Endothelial cell of umbilical vein (primary cell): ENCODE measurements around the gene SCN4A. TPM values are rescaled to one million over a fixed set of nuclear protein-coding genes. Genes with fewer than 3 reads are reported as not detected.

Source experiments
- BruUV-seq: library from RNA; stranded (reverse); fragments of 400-500 nt; replicated peaks from 2 replicates; lab custom pipeline; 2021; lab: Mats Ljungman, UMichigan
- CTCF ChIA-PET: fragments of 300-600, 350-600 bp; sonication (Branson Sonifier 250); formaldehyde crosslinking; loops from one replicate; lab custom pipeline; 2021; ENCODE audit warnings: antibody characterized with exemption, inconsistent platforms; lab: Charles Lee
- POLR2A ChIA-PET: fragments of 300-600, 350-600 bp; sonication (Branson Sonifier 250); formaldehyde crosslinking; loops from one replicate; lab custom pipeline; 2021; ENCODE audit warnings: antibody characterized with exemption, inconsistent platforms; lab: Charles Lee
- DNase-seq: peaks from one replicate; pipeline ENCODE4 v3.0.0-alpha.2; 2011; ENCODE audit warnings: low read depth, low spot score
- FAIRE-seq: peaks from 2 replicates; lab custom pipeline; 2011; peaks lifted over from hg19 to GRCh38; lab: Jason Lieb, UNC
- H2AFZ ChIP-seq: 2 replicates; pipeline ENCODE4 v1.6.0; 2012; ENCODE audit warnings: low read depth, low read length, control low read depth, inconsistent platforms
- H3K27ac ChIP-seq: 2 replicates; pipeline ENCODE4 v1.5.1; 2011; ENCODE audit warnings: low read depth, mild to moderate bottlenecking, control low read depth, low read length, moderate library complexity; ENCODE audit not compliant: insufficient read depth
- H3K27me3 ChIP-seq, 2 experiments: 2 replicates each; pipeline versions ENCODE4 v1.6.0 to v1.6.1; 2011; ENCODE audit warnings: low read length in 2 of 2, mixed read lengths in 1 of 2; ENCODE audit not compliant: control insufficient read depth in 2 of 2, insufficient read depth in 2 of 2
- H3K36me3 ChIP-seq, 2 experiments: 2 replicates in 1 of 2; 3 replicates in 1 of 2; pipeline ENCODE4 v1.5.1; 2011; ENCODE audit warnings: low read length in 2 of 2, mild to moderate bottlenecking in 1 of 2, moderate library complexity in 1 of 2; ENCODE audit not compliant: control insufficient read depth in 2 of 2, insufficient read depth in 2 of 2; ENCODE audit errors: extremely low read depth in 1 of 2
- H3K4me1 ChIP-seq: 3 replicates; pipeline ENCODE4 v1.5.1; 2011; ENCODE audit warnings: mild to moderate bottlenecking, low read length; ENCODE audit not compliant: control insufficient read depth, insufficient read depth; ENCODE audit errors: extremely low read depth
- H3K4me2 ChIP-seq: 2 replicates; pipeline ENCODE4 v1.6.1; 2011; ENCODE audit warnings: low read length, control low read depth, mixed read lengths; ENCODE audit not compliant: insufficient read depth
- H3K4me3 ChIP-seq, 3 experiments: fragments of 200-600 bp in 1 of 3; sonication (generic), shearing (Covaris generic) in 1 of 3; replicated peaks in 1 of 3; 2 replicates each; pipeline ENCODE4 v1.5.1; 2011 to 2016; ENCODE audit warnings: control low read depth in 3 of 3, low read length in 3 of 3, mild to moderate bottlenecking in 2 of 3, inconsistent platforms in 1 of 3, low read depth in 1 of 3, moderate library complexity in 1 of 3; ENCODE audit not compliant: insufficient read depth in 1 of 3
- H3K79me2 ChIP-seq: 2 replicates; pipeline ENCODE4 v1.6.0; 2012; ENCODE audit warnings: low read length, inconsistent platforms; ENCODE audit not compliant: control insufficient read depth, insufficient read depth
- H3K9ac ChIP-seq: replicated peaks from 2 replicates; pipeline ENCODE3; 2011; ENCODE audit warnings: low read length, control low read depth; ENCODE audit not compliant: insufficient read depth; ENCODE audit errors: extremely low read depth
- H3K9me1 ChIP-seq: replicated peaks from 3 replicates; pipeline ENCODE4 v1.6.0; 2011; ENCODE audit warnings: mild to moderate bottlenecking, low read length; ENCODE audit not compliant: control insufficient read depth, insufficient read depth; ENCODE audit errors: extremely low read depth
- H3K9me3 ChIP-seq: replicated peaks from 2 replicates; pipeline ENCODE4 v1.5.1; 2012; ENCODE audit warnings: low read length, inconsistent platforms; ENCODE audit not compliant: control insufficient read depth, insufficient read depth
- H4K20me1 ChIP-seq: replicated peaks from 2 replicates; pipeline ENCODE3; 2011; ENCODE audit warnings: mild to moderate bottlenecking, low read length; ENCODE audit not compliant: control insufficient read depth, insufficient read depth; ENCODE audit errors: extremely low read depth
- CTCF ChIP-seq, 2 donors: IDR thresholded peaks; 1 replicate in 1 of 2; 2 replicates in 1 of 2; pipeline ENCODE4 v1.5.1; 2011; ENCODE audit warnings: low read length in 2 of 2, mild to moderate bottlenecking in 2 of 2, moderate library complexity in 2 of 2, control low read depth in 1 of 2, inconsistent platforms in 1 of 2, low read depth in 1 of 2; ENCODE audit not compliant: insufficient read depth in 1 of 2; ENCODE audit errors: extremely low read depth in 1 of 2
- EZH2 ChIP-seq: IDR thresholded peaks from 2 replicates; pipeline ENCODE4 v1.6.1; 2012; ENCODE audit warnings: borderline replicate concordance, low read depth, mild to moderate bottlenecking, moderate library complexity, low read length, inconsistent platforms; ENCODE audit not compliant: severe bottlenecking
- FOS ChIP-seq: IDR thresholded peaks from 2 replicates; pipeline ENCODE4 v1.6.1; 2011; ENCODE audit warnings: mild to moderate bottlenecking, low read length, moderate library complexity, borderline replicate concordance; ENCODE audit not compliant: insufficient read depth
- GATA2 ChIP-seq: IDR thresholded peaks from 2 replicates; pipeline ENCODE4 v1.7.0; 2011; ENCODE audit warnings: low read depth, mild to moderate bottlenecking, moderate library complexity, mixed read lengths, low read length; ENCODE audit not compliant: insufficient read length, insufficient read depth
- JUN ChIP-seq: IDR thresholded peaks from 2 replicates; pipeline ENCODE4 v1.6.1; 2011; ENCODE audit warnings: borderline replicate concordance, low read depth; ENCODE audit not compliant: insufficient read length, insufficient read depth
- MYC ChIP-seq: IDR thresholded peaks from one replicate; pipeline ENCODE4 v1.6.1; 2011; ENCODE audit warnings: mild to moderate bottlenecking, low read depth, low read length
- POLR2A ChIP-seq: IDR thresholded peaks from 2 replicates; pipeline ENCODE4 v1.6.1; 2012; ENCODE audit warnings: low read depth, mild to moderate bottlenecking, control low read depth, low read length
- POLR2AphosphoS5 ChIP-seq: IDR thresholded peaks from 2 replicates; pipeline ENCODE4 v1.6.1; 2012; ENCODE audit warnings: low read depth, mild to moderate bottlenecking, control low read depth, low read length, moderate library complexity; ENCODE audit not compliant: insufficient read depth
- dilution Hi-C: fragments of 300-500 bp; cut with MboI; formaldehyde crosslinking; loops from one replicate; pipeline ENCODE4 v1.15.0; 2019; ENCODE audit warnings: low sequenced_read_pairs; ENCODE audit not compliant: extremely low pct_ligation_motif_present
- intact Hi-C: fragments of 100-400 bp; cut with micrococcal nuclease; formaldehyde crosslinking; loops from one replicate; pipeline ENCODE4 v1.10.0; 2022
- polyA plus RNA-seq, 4 experiments: library from polyadenylated mRNA; depleted of rRNA in 3 of 4; stranded (reverse) in 3 of 4; unstranded in 1 of 4; fragments of >200 nt; gene quantifications; 2 replicates each; pipeline versions ENCODE4 v1.2.1 to v1.2.3, GENCODE V29; 2011 to 2012; ENCODE audit warnings: missing spikeins in 1 of 4
- total RNA-seq: library from RNA; stranded (reverse); gene quantifications from 2 replicates; pipeline ENCODE4 v1.2.3, GENCODE V29; 2021
- TF ChIP-seq, protein P1 (sequence below): IDR thresholded peaks from 2 replicates; pipeline ENCODE4 v1.6.1; 2011; ENCODE audit not compliant: insufficient read depth, insufficient read length

The SCN4A gene
- total and polyA plus RNA-seq, 2 donors (not counting 3 experiments of a cell fraction or from before 2014, with no cell fraction given): 0.01 to 0.40 TPM

GRCh38 chr17:63987221-63988126 is 14.8 kb upstream of the SCN4A start:
- peaks cover 21% of the 10 kb centered on the region for H3K4me1 ChIP-seq
- POLR2A ChIA-PET: no interaction called here
- no peak overlapping the region for H3K4me3 ChIP-seq
- H2AFZ ChIP-seq: no peak overlapping the region
- no peak for TF ChIP-seq POLR2A
- H3K9me1 ChIP-seq: no peaks in the 10 kb centered on the region
- no peak overlapping the region for H3K9ac ChIP-seq
- H3K36me3 ChIP-seq: no peaks in the 10 kb centered on the region
- DNase-seq: no peak
- dilution Hi-C loops (no loop called here), intact Hi-C loops (no loop called here)
- H3K4me2 ChIP-seq: no peak overlapping the region
- H3K9me3 ChIP-seq: no peaks in the 10 kb centered on the region
- no peak overlapping the region for H3K27ac ChIP-seq
- H3K27me3 ChIP-seq: peaks cover 2 to 4% of the 10 kb centered on the region in 2 experiments
- BruUV-seq: no TSS peak
- CTCF ChIA-PET: interaction anchor here (1.3 to 12.0 kb wide), 8 partner anchors 13 to 146 kb away, joined by 3 to 183 read pairs (median 6); partner anchors contain the start of gene GH1
- no peak for FAIRE-seq
- no peaks in the 10 kb centered on the region for H3K79me2 ChIP-seq
- no peaks in the 10 kb centered on the region for H4K20me1 ChIP-seq

DNA sequence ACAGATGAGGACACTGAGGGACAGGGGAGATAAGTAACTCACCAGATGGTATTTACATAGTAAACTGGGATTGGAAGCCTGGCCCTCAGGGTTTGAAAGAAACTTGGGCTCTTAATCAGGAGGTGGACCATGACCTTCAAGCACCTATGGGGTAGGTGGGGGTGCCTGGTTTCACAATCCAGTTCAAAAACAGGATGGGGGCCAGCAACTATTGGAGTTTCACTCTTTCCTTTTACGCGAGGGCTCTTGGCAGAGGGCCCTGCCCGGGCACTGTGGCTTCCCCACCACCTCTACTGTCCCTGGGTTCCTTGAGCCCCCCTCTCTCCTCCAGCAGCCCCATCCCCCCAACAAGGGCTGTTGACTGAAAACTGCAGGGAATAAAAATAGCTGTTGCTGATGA is 14.1 kb upstream of the SCN4A start:
- H3K36me3 ChIP-seq: no peaks in the 10 kb centered on the region
- H3K4me3 ChIP-seq: no peak overlapping the region
- peaks cover 2% of the 10 kb centered on the region for H3K9me3 ChIP-seq
- no peak overlapping the region for H3K4me2 ChIP-seq
- H3K9me1 ChIP-seq: no peaks in the 10 kb centered on the region
- no peak overlapping the region for H3K27ac ChIP-seq
- peaks cover under 1 to 4% of the 10 kb centered on the region in 2 experiments for H3K27me3 ChIP-seq
- dilution Hi-C loops (no loop called here), intact Hi-C loops (no loop called here)
- H4K20me1 ChIP-seq: no peaks in the 10 kb centered on the region
- BruUV-seq: no TSS peak
- ChIA-PET POLR2A (no interaction called here), CTCF (interaction anchor here (1.3 to 12.0 kb wide), 8 partner anchors 12 to 147 kb away, joined by 3 to 183 read pairs (median 6); partner anchors contain the start of gene GH1)
- FAIRE-seq: no peak
- H3K79me2 ChIP-seq: no peaks in the 10 kb centered on the region
- H3K4me1 ChIP-seq: peaks cover 21% of the 10 kb centered on the region
- H3K9ac ChIP-seq: no peak overlapping the region
- TF ChIP-seq EZH2: no peak
- TF ChIP-seq POLR2A: no peak
- TF ChIP-seq MYC: no peak
- TF ChIP-seq POLR2AphosphoS5: no peak
- TF ChIP-seq FOS: no peak
- no peak for TF ChIP-seq CTCF (IDR thresholded peaks at IDR 0.05; ENCODE audit: extremely low read depth in 1 of 2, insufficient read depth in 1 of 2, low read depth in 1 of 2, low read length in 2 of 2)
- no peak for TF ChIP-seq JUN
- no peak for TF ChIP-seq GATA2
- TF ChIP-seq, protein P1, sequence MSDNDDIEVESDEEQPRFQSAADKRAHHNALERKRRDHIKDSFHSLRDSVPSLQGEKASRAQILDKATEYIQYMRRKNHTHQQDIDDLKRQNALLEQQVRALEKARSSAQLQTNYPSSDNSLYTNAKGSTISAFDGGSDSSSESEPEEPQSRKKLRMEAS: no peak
- DNase-seq: peak; percentile 63
- H2AFZ ChIP-seq: no peak overlapping the region
